HG02938 (cell line): ENCODE data around the gene MCTP2.
A peak's percentile ranks its signal among the peaks of the same experiment; 100 is the strongest.
"Not testable (repeated sequence)": the region's sequence is repeated elsewhere in the genome, so short reads cannot be mapped to it uniquely, and the experiment has no call there.

Experiments used
- ATAC-seq: cut with Tn5 transposase; IDR thresholded peaks from one replicate; pipeline ENCODE4 v1.9.1; 2021; ENCODE audit warnings: mild to moderate bottlenecking, moderate library complexity; ENCODE audit not compliant: unreplicated experiment

MCTP2 gene

DNA sequence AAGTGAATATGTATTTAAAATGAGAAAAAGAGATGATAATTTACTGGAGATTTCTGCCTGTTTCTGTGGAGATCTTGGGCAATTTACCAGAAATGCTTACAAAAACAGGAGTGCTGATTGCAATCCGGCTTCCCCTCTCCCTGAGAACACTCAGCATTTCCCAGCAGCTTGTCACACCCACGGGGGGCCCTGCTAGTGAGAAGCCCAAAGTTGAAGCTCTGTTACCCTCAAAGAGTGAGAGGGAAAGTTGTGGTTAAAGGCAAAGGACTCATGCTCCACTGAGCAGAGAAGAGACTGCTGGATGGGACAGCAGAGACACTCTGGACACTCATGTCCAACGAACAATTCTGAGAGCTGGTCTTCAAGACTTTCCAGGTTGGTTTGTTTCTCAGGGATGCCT, 2.9 kb downstream of the MCTP2 start:
- no peak for ATAC-seq

DNA sequence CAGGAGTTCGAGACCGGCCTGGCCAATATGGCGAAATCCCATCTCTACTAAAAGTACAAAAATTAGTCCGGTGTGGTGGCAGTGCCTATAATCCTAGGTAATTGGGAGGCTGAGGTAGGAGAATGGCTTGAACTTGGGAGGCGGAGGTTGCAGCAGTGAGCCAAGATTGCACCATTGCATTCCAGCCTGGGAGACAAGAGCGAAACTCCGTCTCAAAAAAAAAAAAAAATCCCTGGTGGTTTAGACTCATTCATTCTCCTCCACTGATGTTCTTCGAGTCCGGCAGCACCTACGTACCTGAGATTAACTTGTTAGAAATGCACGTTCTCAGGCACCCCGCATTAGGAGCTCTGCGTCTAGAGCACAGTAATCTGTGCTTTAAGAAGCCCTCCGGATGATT, 3.7 kb downstream of the MCTP2 start:
- no peak for ATAC-seq

DNA sequence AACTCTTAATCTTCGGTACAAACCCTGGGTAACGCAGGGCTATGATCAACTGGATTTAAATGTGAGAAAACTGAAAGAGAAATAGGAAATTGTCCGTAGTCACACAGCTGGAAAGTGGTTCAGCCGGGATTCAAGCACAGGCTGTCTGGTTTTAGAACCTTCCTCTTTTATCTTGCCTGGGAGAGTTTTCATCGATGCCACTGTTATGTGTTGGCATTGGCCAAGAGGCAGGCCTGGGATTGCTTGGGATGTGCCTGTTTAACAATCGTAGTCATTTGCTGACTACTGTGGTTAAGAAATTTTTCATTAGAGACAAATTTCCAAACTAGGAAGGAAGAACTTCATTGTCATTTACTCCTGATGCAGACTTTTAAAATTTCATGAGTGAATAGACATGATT, 4.3 kb downstream of the MCTP2 start:
- ATAC-seq, result no peak

DNA sequence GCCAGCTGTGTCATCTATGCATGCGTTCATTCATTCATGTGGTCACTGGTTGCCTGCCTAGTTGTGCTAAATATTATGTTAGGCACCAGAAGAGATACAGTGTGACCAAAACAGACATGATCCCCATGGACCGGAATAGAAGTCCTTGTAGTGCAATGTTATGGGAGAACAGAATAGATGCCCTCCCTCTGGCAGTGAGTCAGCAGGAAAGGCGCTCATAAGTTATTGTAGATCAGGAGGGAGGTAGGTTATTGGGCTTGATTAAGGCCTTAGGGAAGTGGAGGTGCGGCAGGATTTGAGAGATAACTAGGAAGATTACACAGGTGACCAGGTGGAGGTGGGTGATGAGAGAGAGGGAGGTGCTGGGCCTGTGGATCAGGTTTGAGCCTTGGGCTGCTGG, 5.2 kb downstream of the MCTP2 start:
- no peak for ATAC-seq

DNA sequence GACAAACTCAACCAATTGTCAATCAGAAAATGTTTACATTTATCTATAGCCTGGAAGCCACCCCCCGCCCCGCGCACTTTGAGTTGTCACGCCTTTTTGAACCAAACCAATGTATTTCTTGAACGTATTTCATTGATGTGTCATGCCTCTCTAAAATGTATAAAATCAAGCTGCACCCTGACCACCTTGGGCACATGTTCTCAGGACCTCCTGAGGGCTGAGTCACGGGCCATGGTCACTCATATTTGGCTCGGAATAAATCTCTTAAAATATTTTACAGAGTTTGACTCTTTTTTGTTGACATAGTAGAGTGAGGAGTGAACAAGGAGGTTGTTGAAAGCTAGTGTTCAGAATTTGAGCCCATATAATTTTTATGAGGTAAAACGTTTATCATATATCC, 6.5 kb downstream of the MCTP2 start:
- no peak for ATAC-seq

DNA sequence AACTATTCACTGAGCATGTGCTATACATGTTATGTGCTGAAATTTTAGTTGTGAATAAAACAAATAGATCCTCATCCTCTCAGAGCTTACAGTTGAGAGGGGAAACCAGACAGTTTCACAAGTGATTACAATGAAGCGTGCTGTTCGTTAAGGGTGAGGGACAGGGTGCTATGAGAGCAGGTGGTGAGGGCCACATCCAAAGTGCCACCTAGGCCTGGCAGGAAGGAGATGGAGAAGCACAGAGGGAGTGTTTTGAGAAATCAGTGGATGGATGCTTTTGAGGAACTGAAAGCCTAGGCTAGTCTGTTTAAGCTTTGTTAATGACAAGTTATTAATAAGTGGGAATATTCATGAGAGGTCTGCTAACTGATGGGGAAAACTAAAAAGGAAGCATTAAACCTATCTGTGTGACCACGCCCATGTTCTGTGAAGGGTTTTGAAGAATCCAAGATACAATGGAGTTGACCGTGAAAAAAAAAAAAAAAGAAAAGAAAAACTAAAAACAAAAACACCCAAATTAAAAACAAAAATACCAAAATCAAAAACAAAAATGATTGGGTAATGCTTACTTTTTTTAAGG, 7.3 kb downstream of the MCTP2 start:
- ATAC-seq, result peak; percentile 52

DNA sequence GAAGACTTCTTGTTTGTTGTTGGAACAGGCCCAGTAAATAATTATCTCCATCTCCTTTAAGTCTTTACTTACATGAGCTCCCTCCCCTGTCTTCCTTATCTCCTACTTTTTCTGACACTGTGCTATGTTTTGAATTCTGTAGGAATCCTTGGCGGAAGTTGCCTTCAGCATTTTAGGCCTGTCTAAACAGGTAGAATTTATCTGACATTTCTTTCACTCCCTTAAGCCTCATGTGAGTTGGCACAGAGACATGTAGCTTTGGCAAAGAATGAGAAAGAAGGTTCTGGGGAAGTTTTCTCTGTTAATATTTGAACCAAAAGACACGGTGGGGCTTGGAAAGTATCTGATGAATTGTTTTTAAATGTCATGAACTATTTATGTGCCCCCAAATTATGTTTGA, 8.1 kb downstream of the MCTP2 start:
- no peak for ATAC-seq

DNA sequence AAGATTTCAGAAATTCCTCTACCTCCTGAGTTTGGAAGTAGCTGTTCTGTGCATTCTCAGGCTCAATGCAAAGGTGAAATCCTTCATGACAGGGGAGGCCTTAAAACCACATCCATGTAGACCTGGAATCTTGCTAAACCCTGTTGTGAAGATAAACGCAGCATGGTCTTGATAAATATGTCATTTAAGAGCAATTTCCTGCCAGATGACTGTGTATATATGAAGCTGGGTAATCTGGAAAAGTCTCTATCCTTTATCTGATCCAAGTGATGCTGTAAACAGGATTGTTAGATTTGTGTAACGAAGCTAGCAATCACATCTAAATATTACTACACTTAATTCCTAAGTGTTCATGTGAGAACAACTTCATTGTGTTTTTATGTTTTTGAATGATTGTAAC, 9.1 kb downstream of the MCTP2 start:
- ATAC-seq, result no peak

DNA sequence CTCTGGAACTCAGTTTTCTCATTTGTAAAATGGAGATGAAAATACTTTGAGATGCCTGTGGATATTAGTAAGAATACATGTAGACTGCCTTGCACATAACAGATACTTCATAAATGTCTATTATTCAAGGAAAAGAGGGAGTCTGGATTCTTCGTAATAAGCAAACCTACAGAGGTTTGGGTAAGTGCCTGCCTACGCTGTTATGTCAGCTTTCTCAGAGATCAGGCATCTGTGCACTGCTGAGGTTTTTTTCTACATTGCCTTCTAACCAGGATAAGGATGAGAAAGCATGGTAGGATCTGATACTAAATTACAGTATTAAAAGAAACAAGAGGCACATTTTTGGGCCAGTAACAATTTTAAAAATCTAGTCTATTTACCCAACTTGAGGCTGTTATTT, 10.9 kb downstream of the MCTP2 start:
- no peak for ATAC-seq

DNA sequence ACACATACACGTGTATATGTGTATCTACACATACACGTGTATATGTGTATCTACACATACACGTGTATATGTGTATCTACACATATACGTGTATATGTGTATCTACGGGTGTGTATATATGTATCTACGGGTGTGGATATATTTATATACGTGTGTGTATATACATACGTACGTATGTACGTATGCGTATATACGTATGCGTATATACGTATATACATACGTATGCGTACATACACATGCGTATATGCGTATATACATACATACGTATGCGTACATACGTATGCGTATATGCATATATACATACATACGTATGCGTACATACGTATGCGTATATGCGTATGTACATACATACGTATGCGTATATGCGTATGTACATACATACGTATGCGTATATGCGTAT, 11.6 kb downstream of the MCTP2 start:
- ATAC-seq, result not testable (repeated sequence)

DNA sequence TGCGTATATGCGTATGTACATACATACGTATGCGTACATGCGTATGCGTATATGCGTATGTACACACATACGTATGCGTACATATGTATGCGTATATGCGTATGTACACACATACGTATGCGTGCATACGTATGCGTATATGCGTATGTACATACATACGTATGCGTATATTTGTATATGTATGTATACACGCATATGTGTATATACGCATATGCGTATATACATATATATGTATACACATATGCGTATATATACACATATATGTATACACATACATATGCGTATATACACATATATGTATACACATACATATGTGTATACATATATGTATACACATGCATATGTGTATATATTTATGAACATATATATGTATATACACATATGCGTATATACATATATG, 12.1 kb downstream of the MCTP2 start:
- ATAC-seq, result no peak

DNA sequence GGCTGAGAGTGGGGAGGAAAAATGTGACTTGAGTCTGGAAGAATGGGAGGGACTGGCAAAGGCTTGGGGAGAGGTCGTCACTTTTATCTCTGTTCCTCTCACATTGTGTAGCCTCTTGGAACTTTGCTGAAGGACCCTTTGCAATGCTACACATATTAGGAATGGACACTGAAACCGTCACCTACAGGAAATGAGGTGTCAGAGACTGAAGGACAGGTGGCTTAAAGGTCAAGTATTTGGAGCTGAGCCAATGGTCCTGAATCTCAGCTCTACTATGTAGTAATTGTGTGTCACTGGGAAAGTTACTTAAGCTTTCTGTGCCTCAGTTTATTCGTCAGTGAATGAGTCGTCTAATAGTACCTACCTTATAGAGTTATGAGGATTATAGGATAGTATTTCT, 14.7 kb downstream of the MCTP2 start:
- no peak for ATAC-seq

DNA sequence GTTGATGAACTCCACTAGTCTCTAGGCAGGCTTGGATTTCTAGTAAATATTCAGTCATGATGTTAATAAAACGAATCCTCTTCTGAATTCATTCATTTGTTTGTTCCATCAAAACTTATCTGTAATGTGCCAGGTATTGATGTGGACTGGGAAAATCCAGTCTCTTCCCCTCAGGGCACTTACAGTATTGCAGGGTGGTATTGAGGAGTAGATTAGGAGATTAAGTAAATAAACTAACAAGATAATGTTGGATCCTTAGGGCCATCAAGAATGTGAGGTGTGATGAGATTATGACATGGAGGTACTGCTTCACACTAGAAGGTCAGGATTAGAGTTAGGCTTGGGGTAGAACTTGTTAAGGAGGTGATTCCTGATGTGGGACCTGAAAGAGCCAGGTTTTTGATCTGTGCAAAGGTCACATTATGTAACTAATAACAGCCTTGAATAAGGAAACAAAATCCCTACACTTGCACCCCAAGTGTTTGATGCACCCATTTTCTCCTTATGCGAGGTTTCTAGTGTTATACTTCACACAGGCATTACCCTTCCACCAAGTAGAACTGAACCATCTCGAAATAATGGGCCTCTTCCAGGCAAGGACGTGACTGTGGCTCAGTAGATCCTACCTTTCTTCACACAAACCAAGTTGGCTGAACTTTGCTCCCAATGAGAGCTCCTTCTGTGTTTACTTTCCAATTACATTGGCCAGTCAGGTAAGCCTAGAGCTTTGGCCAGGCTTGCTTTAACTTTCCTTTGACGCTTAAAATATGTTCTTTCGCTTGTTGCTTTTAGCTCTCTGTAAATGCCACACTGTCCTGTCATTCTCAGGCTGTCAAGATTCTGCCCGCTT, 16.7 kb downstream of the MCTP2 start:
- no peak for ATAC-seq

DNA sequence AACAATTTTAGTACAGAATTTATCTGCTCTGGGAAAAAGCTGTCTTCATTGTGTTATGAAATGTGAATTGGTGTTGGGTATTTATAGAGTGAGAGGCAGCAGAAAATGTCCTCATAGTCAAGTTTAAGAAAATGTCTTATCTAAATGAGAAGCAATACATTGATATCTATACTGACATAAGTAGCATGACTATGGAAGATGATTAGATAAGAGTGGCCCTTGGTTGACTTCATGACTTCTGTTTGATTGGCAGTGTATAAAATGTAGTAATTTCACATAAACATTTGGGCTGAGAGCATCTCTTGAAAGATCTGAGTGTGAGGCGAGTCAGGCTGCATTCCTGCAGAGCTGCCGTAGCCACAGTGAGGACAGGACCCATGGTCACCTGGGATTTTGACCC, 19.4 kb downstream of the MCTP2 start:
- ATAC-seq, result no peak

DNA sequence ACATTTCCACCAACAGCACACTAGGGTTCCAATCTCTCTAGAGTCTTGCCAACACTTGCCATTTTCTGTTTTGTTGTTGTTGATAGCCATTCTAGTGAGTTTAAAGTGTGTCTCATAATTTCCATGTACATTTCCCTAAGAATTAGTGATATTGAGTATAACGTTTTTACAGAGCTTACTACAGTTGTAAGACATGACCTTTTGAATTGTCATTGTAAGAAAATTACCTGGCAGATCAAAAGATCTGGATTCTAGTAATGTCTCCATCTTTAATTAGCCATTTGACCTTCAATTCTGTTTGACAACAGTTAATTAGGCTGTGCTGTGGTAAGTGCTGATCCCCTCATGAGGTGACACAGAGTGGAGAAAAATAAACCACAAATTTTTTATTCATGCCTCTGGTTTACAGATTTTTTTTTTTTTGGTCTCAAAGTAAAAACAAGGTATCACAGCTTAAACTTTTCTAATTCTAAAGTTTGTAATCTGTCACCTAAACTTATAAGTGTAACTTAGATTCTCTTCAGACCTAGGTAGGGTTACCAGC, 20.9 kb downstream of the MCTP2 start:
- no peak for ATAC-seq

DNA sequence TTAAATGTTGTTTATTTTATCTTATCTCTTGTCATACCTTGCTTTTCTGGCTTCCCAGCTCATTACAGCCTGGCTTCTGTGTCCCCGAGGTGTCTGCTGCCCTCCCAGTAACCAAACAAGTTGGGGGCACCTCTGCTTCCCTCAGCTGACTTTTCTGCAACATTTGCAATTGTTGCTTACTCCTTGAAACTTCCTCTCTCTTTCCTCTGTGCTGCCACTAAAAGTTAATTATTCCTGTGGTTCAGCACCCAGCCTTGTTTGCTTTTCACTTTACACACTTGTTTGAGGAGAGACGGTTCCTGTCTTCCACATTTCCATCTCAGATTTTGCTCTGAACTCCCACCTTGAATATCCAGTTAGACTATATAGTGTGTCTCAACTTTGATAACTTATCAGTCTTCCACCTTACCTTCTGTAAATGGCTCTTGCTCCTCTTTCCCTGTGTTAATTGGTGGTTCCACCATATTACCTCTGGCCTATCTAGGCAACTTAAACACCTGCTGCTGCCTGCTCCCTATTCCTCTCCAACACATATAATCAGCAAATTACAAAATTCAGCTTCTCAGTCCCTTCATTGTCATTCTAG, 21.6 kb downstream of the MCTP2 start:
- no peak for ATAC-seq

DNA sequence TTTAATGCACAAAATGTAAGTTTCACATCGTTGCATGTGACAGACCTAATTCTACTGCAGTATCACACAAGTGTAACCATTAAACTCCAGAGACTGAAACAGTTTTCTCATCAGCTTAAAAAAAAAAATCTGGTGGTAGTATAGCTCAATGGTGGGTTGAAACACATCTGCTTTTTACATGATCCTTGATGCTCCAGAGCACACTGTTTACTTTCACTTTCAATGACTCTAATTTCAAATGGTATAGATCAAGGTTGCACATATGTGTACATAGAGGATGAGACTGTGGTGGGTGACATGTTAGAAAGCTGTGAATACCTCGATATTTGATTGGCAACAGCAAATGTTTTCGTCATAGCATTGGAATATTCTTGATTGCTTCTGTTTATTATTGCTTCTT, 22.4 kb downstream of the MCTP2 start:
- ATAC-seq, result peak; percentile 59

DNA sequence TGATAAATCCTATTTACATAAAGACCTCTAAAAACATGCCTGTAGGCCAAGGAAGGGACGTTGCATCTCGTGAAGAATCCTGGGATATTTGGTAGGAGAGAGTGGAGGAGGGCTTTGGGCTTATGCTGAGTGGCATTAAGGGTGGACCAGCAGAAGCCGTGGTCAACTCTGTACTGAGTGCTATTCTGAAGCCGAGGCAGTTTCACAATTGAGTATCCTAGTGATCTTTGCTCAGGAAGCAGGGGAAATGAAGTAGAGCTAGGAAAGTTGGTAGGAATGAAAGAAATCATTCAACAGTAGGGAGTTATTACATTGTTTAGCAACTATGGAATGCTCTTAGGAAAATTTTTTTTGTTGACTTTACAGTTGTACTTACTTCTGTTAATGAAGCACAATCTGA, 24.2 kb downstream of the MCTP2 start:
- ATAC-seq, result no peak

DNA sequence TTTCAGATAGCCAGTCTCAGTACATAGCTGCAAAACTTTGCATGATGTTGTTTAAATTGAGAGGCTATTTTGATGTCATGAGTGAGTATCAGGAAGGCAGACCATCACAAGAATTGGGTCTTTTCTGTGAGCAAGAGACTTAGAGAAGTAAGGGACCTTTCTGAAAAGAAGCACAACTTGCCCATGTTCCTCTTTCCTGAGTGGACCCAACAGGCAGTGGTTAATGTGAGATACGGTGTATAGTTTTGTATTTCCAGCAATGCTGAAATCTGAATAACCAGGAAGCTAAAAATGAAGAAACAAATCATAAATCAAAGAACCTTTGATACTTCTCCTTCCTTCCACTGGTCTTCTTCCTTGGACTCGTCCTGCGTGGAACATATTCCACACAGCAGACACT, 25.1 kb downstream of the MCTP2 start:
- ATAC-seq, result no peak

DNA sequence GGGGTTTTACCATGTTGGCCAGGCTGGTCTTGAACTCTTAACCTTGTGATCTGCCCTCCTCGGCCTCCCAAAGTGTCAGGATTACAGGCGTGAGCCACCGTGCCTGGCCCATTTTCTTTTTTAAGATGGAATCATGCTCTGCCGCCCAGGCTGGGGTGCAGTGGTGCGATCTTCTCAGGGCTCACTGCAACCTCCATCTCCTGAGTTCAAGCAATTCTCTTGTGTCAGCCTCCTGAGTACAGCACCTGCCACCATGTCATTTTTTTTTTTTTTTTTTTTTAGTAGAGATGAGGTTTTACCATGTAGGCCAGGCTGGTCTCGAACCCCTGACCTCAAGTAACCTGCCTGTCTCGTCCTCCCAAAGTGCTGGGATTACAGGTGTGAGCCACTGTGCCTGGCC, 26.4 kb downstream of the MCTP2 start:
- ATAC-seq, result peak; percentile 8

DNA sequence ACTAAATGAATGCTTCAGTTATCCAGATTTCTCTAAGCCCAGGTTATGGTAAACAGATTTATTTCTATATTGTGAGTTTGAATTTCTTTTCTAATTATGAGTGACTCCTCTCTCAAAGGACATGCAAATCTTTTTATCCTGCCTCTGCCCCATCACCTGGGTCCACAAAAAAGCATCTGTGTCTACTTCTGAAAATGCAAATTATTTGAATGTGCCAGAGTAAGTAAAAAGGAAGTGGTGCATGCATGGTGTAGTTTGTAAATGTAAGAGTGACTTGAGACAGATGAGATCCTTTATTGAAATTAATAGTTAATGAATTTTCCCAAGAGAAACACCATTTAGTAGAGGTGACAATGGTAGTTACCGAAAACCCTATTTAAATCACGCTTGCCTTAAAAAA, 26.9 kb downstream of the MCTP2 start:
- peak; percentile 58 for ATAC-seq

DNA sequence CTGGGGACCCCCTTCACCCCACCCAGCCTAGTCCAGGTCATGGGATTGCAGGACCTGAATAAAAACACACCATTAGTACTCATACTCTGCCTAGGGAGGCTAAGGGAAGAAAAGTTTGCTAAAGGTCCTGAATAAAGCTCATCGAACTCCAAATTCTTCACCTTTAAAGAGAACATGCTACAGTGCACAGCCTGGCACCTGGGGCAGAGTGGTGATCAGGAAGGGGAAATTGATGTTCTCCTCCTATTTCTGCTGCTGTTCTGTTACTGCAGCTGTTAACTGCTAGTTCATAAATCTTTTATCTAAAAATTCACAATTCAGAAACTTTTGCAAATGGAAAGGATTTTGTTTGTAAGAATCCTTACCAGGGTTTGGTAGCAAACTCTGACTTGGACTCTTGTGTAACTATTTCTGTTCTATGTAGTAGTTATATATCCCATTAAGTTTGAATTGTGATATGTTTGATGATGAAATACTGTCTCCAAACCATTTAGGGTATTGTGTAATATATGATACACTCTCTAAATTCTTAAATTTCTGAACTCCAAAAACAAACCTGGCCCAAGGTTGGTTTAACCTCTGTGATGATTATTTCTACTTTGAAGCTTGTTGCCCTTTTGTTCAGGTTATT, 27.9 kb downstream of the MCTP2 start:
- ATAC-seq, result no peak
